K562 (cell line): ENCODE measurements around the gene UFSP2. TPM values are rescaled to one million over a fixed set of nuclear protein-coding genes. Genes with fewer than 3 reads are reported as not detected.

ENCODE experiments used
- BRD4 ChIP-seq: fragments of 200-600 bp; sonication (generic); IDR thresholded peaks from 2 replicates; pipeline ENCODE4 v1.6.1; 2017; ENCODE audit warnings: inconsistent platforms
- CBFA2T2 ChIP-seq: fragments of 450-650 bp; conservative IDR thresholded peaks from 2 replicates; pipeline ENCODE4 v1.6.1; 2017; ENCODE audit warnings: mild to moderate bottlenecking
- CHD2 ChIP-seq: IDR thresholded peaks from 2 replicates; pipeline ENCODE4 v1.6.1; 2011; ENCODE audit warnings: low read depth, low read length
- COPS2 ChIP-seq: fragments of 450-650 bp; conservative IDR thresholded peaks from 2 replicates; pipeline ENCODE4 v1.6.1; 2016; ENCODE audit warnings: mild to moderate bottlenecking, moderate library complexity
- GABPA ChIP-seq: fragments of 200-800 bp; sonication (Bioruptor generic); conservative IDR thresholded peaks from 2 replicates; pipeline ENCODE4 v1.6.1; 2016; ENCODE audit warnings: low read depth, missing genetic modification characterization, missing compliant biosample characterization
- JUND ChIP-seq, 2 experiments: IDR thresholded peaks; 2 replicates in 1 of 2; 3 replicates in 1 of 2; pipeline ENCODE4 v1.6.1; 2011; ENCODE audit warnings: borderline replicate concordance in 2 of 2, low read depth in 2 of 2, low read length in 2 of 2, improper control_type of control experiment in 1 of 2, missing biosample characterization in 1 of 2, missing genetic modification characterization in 1 of 2, missing genetic modification reagents in 1 of 2
- NCOA6 ChIP-seq: fragments of 450-650 bp; IDR thresholded peaks from 2 replicates; pipeline ENCODE4 v1.6.1; 2017; ENCODE audit warnings: mild to moderate bottlenecking
- RCOR1 ChIP-seq, 2 experiments: IDR thresholded peaks; 2 replicates each; pipeline ENCODE4 v1.6.1; 2012; ENCODE audit warnings: low read depth in 2 of 2, low read length in 2 of 2, borderline replicate concordance in 1 of 2, improper control_type of control experiment in 1 of 2
- SREBF1 ChIP-seq: fragments of 150-350 bp; IDR thresholded peaks from 2 replicates; pipeline ENCODE4 v1.6.1; 2014; ENCODE audit warnings: antibody characterized with exemption, low read depth, low read length, borderline replicate concordance
- polyA plus RNA-seq, 8 experiments: library from polyadenylated mRNA; depleted of rRNA in 4 of 8; stranded (reverse) in 5 of 8; unstranded in 3 of 8; fragments of >200 nt; fragmentation: Nextera tagmentation in 2 of 8; fragmentation: Illumina TruSeq in 1 of 8; extraction: Ambion mirVana in 2 of 8; extraction: Trizol in 1 of 8; gene quantifications; 2 replicates each; pipeline versions ENCODE4 v1.2.1 to v1.2.3, GENCODE V29; 2011 to 2014; ENCODE audit warnings: inconsistent platforms in 1 of 8, missing spikeins in 1 of 8
- total RNA-seq, 7 experiments: library from RNA; depleted of rRNA in 6 of 7; stranded (reverse); fragments of >200 nt in 6 of 7; fragmentation: Illumina TruSeq in 2 of 7; extraction: Trizol in 2 of 7; gene quantifications; 2 replicates each; pipeline versions ENCODE4 v1.2.1 to v1.2.3, GENCODE V29; 2011 to 2021; ENCODE audit warnings: low replicate concordance in 1 of 7
- TF ChIP-seq, protein P1 (sequence below): sonication (generic); formaldehyde crosslinking; IDR thresholded peaks from 2 replicates; pipeline ENCODE4 v1.8.0; 2023; ENCODE audit warnings: mild to moderate bottlenecking, missing genetic modification reagents
- TF ChIP-seq, protein P2 (sequence below): sonication (generic); formaldehyde crosslinking; IDR thresholded peaks from 2 replicates; pipeline ENCODE4 v1.8.0; 2022; ENCODE audit warnings: missing genetic modification reagents, mild to moderate bottlenecking, borderline replicate concordance
- TF ChIP-seq, protein P3 (sequence below): fragments of 250-450 bp; sonication (Bioruptor Pico); IDR thresholded peaks from 2 replicates; pipeline ENCODE4 v1.4.0; 2020
- TF ChIP-seq, protein P4 (sequence below): sonication (generic); formaldehyde crosslinking; IDR thresholded peaks from 2 replicates; pipeline ENCODE4 v1.8.1; 2023; ENCODE audit warnings: missing genetic modification reagents, mild to moderate bottlenecking, borderline replicate concordance

UFSP2 gene
- total and polyA plus RNA-seq, 9 of the 15 experiments (the other 6 are each of a cell fraction or from before 2014, with no cell fraction given) = 20.1 to 55.8 (median 26.6) TPM

DNA sequence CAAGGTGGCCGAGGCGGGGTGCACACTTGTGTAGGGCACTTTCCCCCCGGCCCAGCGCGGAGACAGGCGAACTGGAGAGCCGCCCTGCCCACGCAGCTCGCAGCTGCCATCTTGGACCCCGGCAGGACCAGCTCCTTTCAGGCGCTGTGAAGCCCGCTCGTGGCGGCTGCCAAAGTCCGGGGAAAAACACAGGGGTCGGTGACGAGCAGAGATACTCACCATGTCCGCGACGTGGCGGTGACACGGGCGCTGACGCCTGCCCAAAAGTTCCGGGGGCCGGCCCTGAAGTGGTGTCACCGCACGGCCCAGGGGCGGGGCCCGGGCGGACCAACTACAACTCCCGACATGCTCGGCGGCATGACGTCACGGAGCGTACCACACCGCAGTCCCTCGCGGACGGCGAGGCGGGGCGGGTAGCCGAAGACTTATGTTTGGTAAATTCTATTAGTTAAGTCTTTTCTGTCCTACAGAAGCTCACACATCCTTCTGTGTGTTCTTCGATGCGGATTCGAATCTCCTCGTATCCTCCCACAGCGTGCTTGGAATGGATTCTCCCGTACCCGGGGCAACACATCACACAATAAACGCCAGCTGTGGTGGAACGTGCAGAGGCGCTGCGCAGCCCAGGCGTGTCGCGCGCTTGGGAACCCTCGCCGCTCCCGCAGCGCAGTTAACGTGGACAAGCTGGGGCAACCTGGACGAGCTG, at the start of gene UFSP2 (continued):
- TF ChIP-seq JUND (IDR thresholded peaks at IDR 0.05; ENCODE audit: borderline replicate concordance, low read depth, low read length) = peak; percentile 98
- TF ChIP-seq JUND (tag; IDR thresholded peaks at IDR 0.05; ENCODE audit: borderline replicate concordance, low read depth, low read length) = peak; percentile 74; the same call in 2 of the 3 replicates
- TF ChIP-seq CBFA2T2 = no peak
- TF ChIP-seq, protein P1, sequence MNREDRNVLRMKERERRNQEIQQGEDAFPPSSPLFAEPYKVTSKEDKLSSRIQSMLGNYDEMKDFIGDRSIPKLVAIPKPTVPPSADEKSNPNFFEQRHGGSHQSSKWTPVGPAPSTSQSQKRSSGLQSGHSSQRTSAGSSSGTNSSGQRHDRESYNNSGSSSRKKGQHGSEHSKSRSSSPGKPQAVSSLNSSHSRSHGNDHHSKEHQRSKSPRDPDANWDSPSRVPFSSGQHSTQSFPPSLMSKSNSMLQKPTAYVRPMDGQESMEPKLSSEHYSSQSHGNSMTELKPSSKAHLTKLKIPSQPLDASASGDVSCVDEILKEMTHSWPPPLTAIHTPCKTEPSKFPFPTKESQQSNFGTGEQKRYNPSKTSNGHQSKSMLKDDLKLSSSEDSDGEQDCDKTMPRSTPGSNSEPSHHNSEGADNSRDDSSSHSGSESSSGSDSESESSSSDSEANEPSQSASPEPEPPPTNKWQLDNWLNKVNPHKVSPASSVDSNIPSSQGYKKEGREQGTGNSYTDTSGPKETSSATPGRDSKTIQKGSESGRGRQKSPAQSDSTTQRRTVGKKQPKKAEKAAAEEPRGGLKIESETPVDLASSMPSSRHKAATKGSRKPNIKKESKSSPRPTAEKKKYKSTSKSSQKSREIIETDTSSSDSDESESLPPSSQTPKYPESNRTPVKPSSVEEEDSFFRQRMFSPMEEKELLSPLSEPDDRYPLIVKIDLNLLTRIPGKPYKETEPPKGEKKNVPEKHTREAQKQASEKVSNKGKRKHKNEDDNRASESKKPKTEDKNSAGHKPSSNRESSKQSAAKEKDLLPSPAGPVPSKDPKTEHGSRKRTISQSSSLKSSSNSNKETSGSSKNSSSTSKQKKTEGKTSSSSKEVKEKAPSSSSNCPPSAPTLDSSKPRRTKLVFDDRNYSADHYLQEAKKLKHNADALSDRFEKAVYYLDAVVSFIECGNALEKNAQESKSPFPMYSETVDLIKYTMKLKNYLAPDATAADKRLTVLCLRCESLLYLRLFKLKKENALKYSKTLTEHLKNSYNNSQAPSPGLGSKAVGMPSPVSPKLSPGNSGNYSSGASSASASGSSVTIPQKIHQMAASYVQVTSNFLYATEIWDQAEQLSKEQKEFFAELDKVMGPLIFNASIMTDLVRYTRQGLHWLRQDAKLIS = no peak
- no peak for TF ChIP-seq COPS2
- no peak for TF ChIP-seq BRD4
- TF ChIP-seq SREBF1 = 0 out of 2 replicates have a peak, but pooled peaks have one; percentile 69
- no peak; the same call in 1 of the 2 replicates for TF ChIP-seq NCOA6
- TF ChIP-seq RCOR1 (IDR thresholded peaks at IDR 0.05; ENCODE audit: borderline replicate concordance in 1 of 2, low read depth in 2 of 2, low read length in 2 of 2) = peak in 1 of 2 experiments; percentile 31; a peak in 1 of 4 replicates
- TF ChIP-seq CHD2 = peak; percentile 16; the same call in 1 of the 2 replicates
- TF ChIP-seq, protein P2, sequence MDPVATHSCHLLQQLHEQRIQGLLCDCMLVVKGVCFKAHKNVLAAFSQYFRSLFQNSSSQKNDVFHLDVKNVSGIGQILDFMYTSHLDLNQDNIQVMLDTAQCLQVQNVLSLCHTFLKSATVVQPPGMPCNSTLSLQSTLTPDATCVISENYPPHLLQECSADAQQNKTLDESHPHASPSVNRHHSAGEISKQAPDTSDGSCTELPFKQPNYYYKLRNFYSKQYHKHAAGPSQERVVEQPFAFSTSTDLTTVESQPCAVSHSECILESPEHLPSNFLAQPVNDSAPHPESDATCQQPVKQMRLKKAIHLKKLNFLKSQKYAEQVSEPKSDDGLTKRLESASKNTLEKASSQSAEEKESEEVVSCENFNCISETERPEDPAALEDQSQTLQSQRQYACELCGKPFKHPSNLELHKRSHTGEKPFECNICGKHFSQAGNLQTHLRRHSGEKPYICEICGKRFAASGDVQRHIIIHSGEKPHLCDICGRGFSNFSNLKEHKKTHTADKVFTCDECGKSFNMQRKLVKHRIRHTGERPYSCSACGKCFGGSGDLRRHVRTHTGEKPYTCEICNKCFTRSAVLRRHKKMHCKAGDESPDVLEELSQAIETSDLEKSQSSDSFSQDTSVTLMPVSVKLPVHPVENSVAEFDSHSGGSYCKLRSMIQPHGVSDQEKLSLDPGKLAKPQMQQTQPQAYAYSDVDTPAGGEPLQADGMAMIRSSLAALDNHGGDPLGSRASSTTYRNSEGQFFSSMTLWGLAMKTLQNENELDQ (CRISPR knock-in tag) = no peak
- TF ChIP-seq, protein P3, sequence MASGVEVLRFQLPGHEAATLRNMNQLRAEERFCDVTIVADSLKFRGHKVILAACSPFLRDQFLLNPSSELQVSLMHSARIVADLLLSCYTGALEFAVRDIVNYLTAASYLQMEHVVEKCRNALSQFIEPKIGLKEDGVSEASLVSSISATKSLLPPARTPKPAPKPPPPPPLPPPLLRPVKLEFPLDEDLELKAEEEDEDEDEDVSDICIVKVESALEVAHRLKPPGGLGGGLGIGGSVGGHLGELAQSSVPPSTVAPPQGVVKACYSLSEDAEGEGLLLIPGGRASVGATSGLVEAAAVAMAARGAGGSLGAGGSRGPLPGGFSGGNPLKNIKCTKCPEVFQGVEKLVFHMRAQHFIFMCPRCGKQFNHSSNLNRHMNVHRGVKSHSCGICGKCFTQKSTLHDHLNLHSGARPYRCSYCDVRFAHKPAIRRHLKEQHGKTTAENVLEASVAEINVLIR (CRISPR knock-in tag) = peak; percentile 99
- TF ChIP-seq GABPA (tag) = peak; percentile 46; the same call in 1 of the 2 replicates
- TF ChIP-seq, protein P4, sequence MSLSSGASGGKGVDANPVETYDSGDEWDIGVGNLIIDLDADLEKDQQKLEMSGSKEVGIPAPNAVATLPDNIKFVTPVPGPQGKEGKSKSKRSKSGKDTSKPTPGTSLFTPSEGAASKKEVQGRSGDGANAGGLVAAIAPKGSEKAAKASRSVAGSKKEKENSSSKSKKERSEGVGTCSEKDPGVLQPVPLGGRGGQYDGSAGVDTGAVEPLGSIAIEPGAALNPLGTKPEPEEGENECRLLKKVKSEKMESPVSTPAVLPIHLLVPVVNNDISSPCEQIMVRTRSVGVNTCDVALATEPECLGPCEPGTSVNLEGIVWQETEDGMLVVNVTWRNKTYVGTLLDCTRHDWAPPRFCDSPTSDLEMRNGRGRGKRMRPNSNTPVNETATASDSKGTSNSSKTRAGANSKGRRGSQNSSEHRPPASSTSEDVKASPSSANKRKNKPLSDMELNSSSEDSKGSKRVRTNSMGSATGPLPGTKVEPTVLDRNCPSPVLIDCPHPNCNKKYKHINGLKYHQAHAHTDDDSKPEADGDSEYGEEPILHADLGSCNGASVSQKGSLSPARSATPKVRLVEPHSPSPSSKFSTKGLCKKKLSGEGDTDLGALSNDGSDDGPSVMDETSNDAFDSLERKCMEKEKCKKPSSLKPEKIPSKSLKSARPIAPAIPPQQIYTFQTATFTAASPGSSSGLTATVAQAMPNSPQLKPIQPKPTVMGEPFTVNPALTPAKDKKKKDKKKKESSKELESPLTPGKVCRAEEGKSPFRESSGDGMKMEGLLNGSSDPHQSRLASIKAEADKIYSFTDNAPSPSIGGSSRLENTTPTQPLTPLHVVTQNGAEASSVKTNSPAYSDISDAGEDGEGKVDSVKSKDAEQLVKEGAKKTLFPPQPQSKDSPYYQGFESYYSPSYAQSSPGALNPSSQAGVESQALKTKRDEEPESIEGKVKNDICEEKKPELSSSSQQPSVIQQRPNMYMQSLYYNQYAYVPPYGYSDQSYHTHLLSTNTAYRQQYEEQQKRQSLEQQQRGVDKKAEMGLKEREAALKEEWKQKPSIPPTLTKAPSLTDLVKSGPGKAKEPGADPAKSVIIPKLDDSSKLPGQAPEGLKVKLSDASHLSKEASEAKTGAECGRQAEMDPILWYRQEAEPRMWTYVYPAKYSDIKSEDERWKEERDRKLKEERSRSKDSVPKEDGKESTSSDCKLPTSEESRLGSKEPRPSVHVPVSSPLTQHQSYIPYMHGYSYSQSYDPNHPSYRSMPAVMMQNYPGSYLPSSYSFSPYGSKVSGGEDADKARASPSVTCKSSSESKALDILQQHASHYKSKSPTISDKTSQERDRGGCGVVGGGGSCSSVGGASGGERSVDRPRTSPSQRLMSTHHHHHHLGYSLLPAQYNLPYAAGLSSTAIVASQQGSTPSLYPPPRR (CRISPR knock-in tag) = no peak
